HEK293T (cell line): ENCODE measurements around the gene TSKU.

Source experiments
- CTCF ChIA-PET: fragments of 350-600 bp; formaldehyde crosslinking; extraction: SDS; loops from one replicate; lab custom pipeline; 2021; ENCODE audit warnings: antibody characterized with exemption, inconsistent platforms; lab: Yijun Ruan, JAX
- POLR2A ChIA-PET: fragments of 350-600 bp; formaldehyde crosslinking; extraction: SDS; loops from one replicate; lab custom pipeline; 2020; ENCODE audit warnings: antibody characterized with exemption, inconsistent platforms; lab: Yijun Ruan, JAX
- DNase-seq: peaks from one replicate; pipeline ENCODE4 v3.0.0; 2012; ENCODE audit warnings: mixed read lengths; ENCODE audit errors: extremely low spot score
- ARNT ChIP-seq: fragments of 450-650 bp; IDR thresholded peaks from 2 replicates; pipeline ENCODE4 v1.6.1; 2017; ENCODE audit warnings: mild to moderate bottlenecking
- BHLHE40 ChIP-seq: fragments of 450-650 bp; IDR thresholded peaks from 2 replicates; pipeline ENCODE4 v1.6.1; 2016; ENCODE audit warnings: mild to moderate bottlenecking, moderate library complexity, borderline replicate concordance
- CTBP1 ChIP-seq: fragments of 450-650 bp; IDR thresholded peaks from 2 replicates; pipeline ENCODE4 v1.6.1; 2016; ENCODE audit warnings: borderline replicate concordance
- ELF4 ChIP-seq: fragments of 450-650 bp; IDR thresholded peaks from 2 replicates; pipeline ENCODE4 v1.6.1; 2017; ENCODE audit warnings: antibody characterized with exemption
- FOXA1 ChIP-seq: fragments of 450-650 bp; IDR thresholded peaks from 2 replicates; pipeline ENCODE4 v1.6.1; 2016; ENCODE audit warnings: mild to moderate bottlenecking
- FOXK2 ChIP-seq: fragments of 450-650 bp; IDR thresholded peaks from 2 replicates; pipeline ENCODE4 v1.6.1; 2016; ENCODE audit warnings: mild to moderate bottlenecking
- FOXM1 ChIP-seq: fragments of 450-650 bp; IDR thresholded peaks from 2 replicates; pipeline ENCODE4 v1.6.1; 2017; ENCODE audit warnings: mild to moderate bottlenecking, borderline replicate concordance
- HDGF ChIP-seq: fragments of 450-650 bp; IDR thresholded peaks from 2 replicates; pipeline ENCODE4 v1.6.1; 2017; ENCODE audit warnings: antibody characterized with exemption, borderline replicate concordance
- L3MBTL2 ChIP-seq: fragments of 450-650 bp; conservative IDR thresholded peaks from 2 replicates; pipeline ENCODE4 v1.6.1; 2016; ENCODE audit warnings: mild to moderate bottlenecking
- LEF1 ChIP-seq: fragments of 450-650 bp; IDR thresholded peaks from 2 replicates; pipeline ENCODE4 v1.6.1; 2017; ENCODE audit warnings: mild to moderate bottlenecking, borderline replicate concordance
- NFRKB ChIP-seq: fragments of 450-650 bp; IDR thresholded peaks from 2 replicates; pipeline ENCODE4 v1.6.1; 2016; ENCODE audit warnings: mild to moderate bottlenecking, moderate library complexity
- SP1 ChIP-seq: fragments of 450-650 bp; IDR thresholded peaks from 2 replicates; pipeline ENCODE4 v1.6.1; 2017
- SUZ12 ChIP-seq: fragments of 450-650 bp; IDR thresholded peaks from 2 replicates; pipeline ENCODE4 v1.6.1; 2016; ENCODE audit warnings: mild to moderate bottlenecking
- TARDBP ChIP-seq: fragments of 450-650 bp; IDR thresholded peaks from 2 replicates; pipeline ENCODE4 v1.6.1; 2016
- ZNF384 ChIP-seq: fragments of 450-650 bp; IDR thresholded peaks from 2 replicates; pipeline ENCODE4 v1.6.1; 2016
- TF ChIP-seq, protein P1 (sequence below): fragments of 450-650 bp; IDR thresholded peaks from 2 replicates; pipeline ENCODE4 v1.6.1; 2016

The TSKU gene

GRCh38 chr11:76745561-76746207 lies 37.5 kb upstream of the TSKU start:
- CTCF ChIA-PET, result interaction anchor here (0.7 to 1.1 kb wide), 2 partner anchors 10 to 42 kb away, joined by 3 read pairs; no protein-coding TSS in a partner anchor
- POLR2A ChIA-PET, result no interaction called here
- no peak for DNase-seq
- TF ChIP-seq SP1 (no peak), FOXA1 (no peak), CTBP1 (no peak), HDGF (no peak), SUZ12 (no peak), ELF4 (no peak), L3MBTL2 (no peak), TARDBP (no peak), NFRKB (no peak), ARNT (no peak), BHLHE40 (no peak), LEF1 (no peak), FOXM1 (no peak), FOXK2 (no peak), ZNF384 (no peak)
- TF ChIP-seq, protein P1, sequence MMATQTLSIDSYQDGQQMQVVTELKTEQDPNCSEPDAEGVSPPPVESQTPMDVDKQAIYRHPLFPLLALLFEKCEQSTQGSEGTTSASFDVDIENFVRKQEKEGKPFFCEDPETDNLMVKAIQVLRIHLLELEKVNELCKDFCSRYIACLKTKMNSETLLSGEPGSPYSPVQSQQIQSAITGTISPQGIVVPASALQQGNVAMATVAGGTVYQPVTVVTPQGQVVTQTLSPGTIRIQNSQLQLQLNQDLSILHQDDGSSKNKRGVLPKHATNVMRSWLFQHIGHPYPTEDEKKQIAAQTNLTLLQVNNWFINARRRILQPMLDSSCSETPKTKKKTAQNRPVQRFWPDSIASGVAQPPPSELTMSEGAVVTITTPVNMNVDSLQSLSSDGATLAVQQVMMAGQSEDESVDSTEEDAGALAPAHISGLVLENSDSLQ, result no peak

DNA sequence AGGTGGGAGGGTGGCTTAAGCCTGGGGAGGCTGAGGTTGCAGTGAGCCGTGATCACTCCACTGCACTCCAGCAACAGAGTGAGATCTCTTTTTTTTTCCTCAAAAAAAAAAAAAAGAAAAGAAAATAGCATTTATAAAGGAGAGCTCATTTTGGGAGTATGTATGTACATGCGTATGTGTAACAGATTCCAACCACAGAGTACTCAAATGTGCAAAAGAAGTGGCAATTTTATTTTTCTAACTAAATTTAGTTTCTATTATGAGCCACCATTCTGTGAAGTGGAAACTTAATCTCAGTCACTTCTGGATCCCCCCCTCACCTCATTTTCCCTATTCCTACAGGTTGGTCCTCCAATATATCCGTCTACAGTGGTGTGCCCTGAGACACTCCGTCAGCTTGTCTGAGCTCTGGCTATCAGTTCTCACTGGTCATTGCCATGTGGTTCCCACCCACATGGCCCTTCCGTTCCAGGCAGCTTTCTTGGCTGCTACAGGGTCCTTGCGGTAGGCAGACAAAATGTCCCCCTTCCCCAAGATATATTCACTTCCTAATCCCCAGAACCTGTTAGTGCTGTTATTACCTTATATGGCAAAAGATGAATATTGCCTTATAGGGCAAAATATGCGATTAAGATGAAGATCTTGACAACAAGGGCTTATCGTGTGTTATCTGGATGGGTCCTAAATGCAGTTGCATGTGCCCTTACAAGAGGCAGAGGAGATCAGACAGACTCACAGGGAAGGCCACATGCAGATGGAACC lies 35.8 kb upstream of the TSKU start:
- ChIA-PET POLR2A (no interaction called here), CTCF (no interaction called here)
- DNase-seq, result no peak
- TF ChIP-seq HDGF, result no peak
- TF ChIP-seq SP1, result no peak
- TF ChIP-seq L3MBTL2, result no peak
- no peak for TF ChIP-seq LEF1
- no peak for TF ChIP-seq NFRKB
- TF ChIP-seq, protein P1, result no peak
- no peak for TF ChIP-seq FOXA1
- no peak for TF ChIP-seq ARNT
- TF ChIP-seq BHLHE40, result no peak
- TF ChIP-seq ELF4, result no peak
- TF ChIP-seq FOXM1, result no peak
- no peak for TF ChIP-seq FOXK2
- TF ChIP-seq TARDBP, result no peak

DNA sequence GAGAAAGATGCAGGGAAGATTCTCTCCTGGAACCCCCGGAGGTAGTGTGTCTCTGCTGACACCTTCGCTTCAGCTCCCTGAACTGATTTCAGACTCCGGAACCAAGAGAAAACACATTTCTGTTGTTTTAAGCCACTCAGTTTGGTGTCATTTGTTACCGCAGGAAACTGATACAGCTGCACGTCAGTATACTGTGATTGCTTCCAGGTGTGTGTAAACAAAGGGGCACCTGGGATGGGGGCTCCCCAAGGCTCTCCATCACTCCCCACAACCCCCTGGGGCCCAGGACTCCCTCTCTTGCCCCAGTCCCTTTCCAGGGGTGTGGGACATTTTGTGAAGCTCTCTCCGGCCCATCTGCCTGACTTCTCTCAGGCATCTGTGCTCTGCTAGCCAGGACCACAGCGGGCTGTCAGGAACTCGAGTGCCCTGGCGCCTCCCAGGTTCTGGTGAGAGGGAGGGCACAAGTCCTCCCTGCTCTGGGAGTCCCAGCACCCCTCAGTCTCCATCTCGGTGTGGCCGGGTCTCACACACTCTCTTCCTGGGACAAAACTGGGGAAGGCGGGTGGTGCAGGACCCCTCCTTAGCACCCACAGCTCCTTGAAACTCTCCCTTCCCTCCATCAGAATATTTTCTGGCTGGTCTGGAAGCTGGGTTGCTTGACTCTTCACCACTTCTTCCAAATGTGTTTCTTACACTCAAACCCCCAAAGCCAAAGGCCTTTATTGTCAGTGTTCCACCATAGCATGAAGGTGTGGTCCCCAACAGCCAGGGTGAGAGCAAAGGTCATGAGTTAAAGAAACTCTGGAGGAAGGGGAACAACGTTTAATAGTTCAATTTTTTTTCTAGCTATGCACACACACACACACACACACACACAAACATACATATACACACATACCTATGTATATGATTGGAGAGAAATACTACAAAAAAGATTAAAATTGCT lies 35.0 kb upstream of the TSKU start:
- no peak for DNase-seq
- POLR2A ChIA-PET, result no interaction called here
- TF ChIP-seq, protein P1, result no peak
- no peak for TF ChIP-seq FOXA1
- no peak for TF ChIP-seq FOXM1
- TF ChIP-seq ZNF384, result no peak
- no peak for TF ChIP-seq L3MBTL2
- TF ChIP-seq HDGF, result no peak
- no peak for TF ChIP-seq NFRKB
- TF ChIP-seq LEF1, result no peak
- TF ChIP-seq SP1, result no peak
- TF ChIP-seq ARNT, result no peak
- TF ChIP-seq BHLHE40, result no peak
- no peak for TF ChIP-seq TARDBP
- TF ChIP-seq FOXK2, result no peak
- TF ChIP-seq ELF4, result no peak
- TF ChIP-seq SUZ12, result no peak
- TF ChIP-seq CTBP1, result no peak
- CTCF ChIA-PET, result interaction anchor here (0.6 to 0.7 kb wide), 2 partner anchors 14 to 1816 kb away, joined by 3 read pairs; no protein-coding TSS in a partner anchor

- CTCF ChIA-PET, result interaction anchor here (0.6 to 0.7 kb wide), 2 partner anchors 15 to 1815 kb away, joined by 3 read pairs; no protein-coding TSS in a partner anchor
- POLR2A ChIA-PET, result no interaction called here
- TF ChIP-seq HDGF, result no peak
- no peak for TF ChIP-seq LEF1
- no peak for TF ChIP-seq L3MBTL2
- TF ChIP-seq SUZ12, result no peak
- no peak for TF ChIP-seq NFRKB
- TF ChIP-seq TARDBP, result no peak
- no peak for TF ChIP-seq ELF4
- no peak for TF ChIP-seq BHLHE40
- TF ChIP-seq ZNF384, result no peak
- TF ChIP-seq, protein P1, result no peak
- TF ChIP-seq FOXA1, result no peak
- TF ChIP-seq ARNT, result no peak
- no peak for TF ChIP-seq SP1
- no peak for TF ChIP-seq CTBP1
- TF ChIP-seq FOXM1, result no peak
- TF ChIP-seq FOXK2, result no peak
- no peak for DNase-seq
These were observed 34.2 kb upstream of the TSKU start for GRCh38 chr11:76748948-76749347.
